ENCODE results near the gene PHACTR3. TPM values are rescaled to one million over a fixed set of nuclear protein-coding genes. Genes with fewer than 3 reads are reported as not detected.

PHACTR3 gene
- polyA plus RNA-seq, 2 of the 4 experiments (the other 2 are of a cell fraction) = not detected

GRCh38 chr20:59828125-59829053 lies 224.0 kb downstream of the PHACTR3 start:
- Histone ChIP-seq H3K9me3 (no peaks in the 10 kb centered on the region), H3K4me2 (no peak overlapping the region), H3K27ac (no peak overlapping the region), H3K4me1 (no peaks in the 10 kb centered on the region), H3K4me3 (no peak overlapping the region)
- CTCF ChIA-PET = interaction anchor here (1.0 to 1.3 kb wide), 3 partner anchors 22 to 45 kb away, joined by 3 read pairs; no protein-coding TSS in a partner anchor
- FAIRE-seq (no peak), DNase-seq (ENCODE audit: low read depth in 1 of 2, low spot score in 1 of 2) (no peak), ATAC-seq (no peak)
- POLR2A ChIA-PET = no interaction called here
- TF ChIP-seq USF2 (IDR thresholded peaks at IDR 0.05) (no peak), HOXB5 (CRISPR knock-in tag; IDR thresholded peaks at IDR 0.05) (no peak), MAFK (IDR thresholded peaks at IDR 0.05; ENCODE audit: partially characterized antibody) (no peak), HOXA7 (CRISPR knock-in tag; IDR thresholded peaks at IDR 0.05) (no peak)
- 39% methylated on average over 15 of the region's 15 CpGs for WGBS (ENCODE audit: missing lambda C conversion rate)

GRCh38 chr20:59829054-59829785 lies 224.9 kb downstream of the PHACTR3 start:
- no peaks in the 10 kb centered on the region for H3K9me3 ChIP-seq
- DNase-seq (ENCODE audit: low read depth in 1 of 2, low spot score in 1 of 2) = no peak
- H3K4me1 ChIP-seq = no peaks in the 10 kb centered on the region
- ATAC-seq = no peak; a peak in 1 of 6 replicates
- WGBS (ENCODE audit: missing lambda C conversion rate) = 7% methylated on average over 12 of the region's 19 CpGs
- no peak for TF ChIP-seq NPAS2 (CRISPR knock-in tag; IDR thresholded peaks at IDR 0.05; ENCODE audit: borderline replicate concordance)
- FAIRE-seq = no peak
- CTCF ChIA-PET = interaction anchor here (1.2 to 1.3 kb wide), 2 partner anchors 21 to 46 kb away, joined by 3 read pairs; no protein-coding TSS in a partner anchor
- no peak overlapping the region for H3K4me3 ChIP-seq
- POLR2A ChIA-PET = no interaction called here
- no peak overlapping the region for H3K4me2 ChIP-seq
- H3K27ac ChIP-seq = no peak overlapping the region

- no peaks in the 10 kb centered on the region for H3K4me1 ChIP-seq
- FAIRE-seq (no peak), DNase-seq (ENCODE audit: low read depth in 1 of 2, low spot score in 1 of 2) (no peak), ATAC-seq (no peak)
- H3K4me2 ChIP-seq = no peak overlapping the region
- TF ChIP-seq POLR2AphosphoS2 (conservative IDR thresholded peaks at IDR 0.05; ENCODE audit: low read length) (no peak), EHF (CRISPR knock-in tag; IDR thresholded peaks at IDR 0.05) (no peak), USF2 (IDR thresholded peaks at IDR 0.05) (no peak), ZFP36 (IDR thresholded peaks at IDR 0.05; ENCODE audit: borderline replicate concordance, partially characterized antibody) (peak; percentile 7)
- no peak overlapping the region; a peak in 1 of 6 replicates for H3K27ac ChIP-seq
- H3K9me3 ChIP-seq = no peaks in the 10 kb centered on the region
- WGBS (ENCODE audit: missing lambda C conversion rate) = 21% methylated on average over 12 of the region's 12 CpGs
- ChIA-PET POLR2A (no interaction called here), CTCF (interaction anchor here (1.3 to 1.7 kb wide), 3 partner anchors 18 to 30 kb away, joined by 3 to 4 read pairs (median 3); no protein-coding TSS in a partner anchor)
- H3K4me3 ChIP-seq = no peak overlapping the region
These were observed 225.7 kb downstream of the PHACTR3 start for GRCh38 chr20:59829786-59830664.

- ChIA-PET POLR2A (no interaction called here), CTCF (interaction anchor here (1.2 to 1.7 kb wide), 3 partner anchors 17 to 48 kb away, joined by 3 to 4 read pairs (median 3); no protein-coding TSS in a partner anchor)
- 25% methylated on average over 3 of the region's 6 CpGs for WGBS (ENCODE audit: missing lambda C conversion rate)
- Histone ChIP-seq H3K4me3 (no peak overlapping the region), H3K9me3 (no peaks in the 10 kb centered on the region), H3K4me2 (no peak overlapping the region), H3K27ac (no peak overlapping the region), H3K4me1 (no peaks in the 10 kb centered on the region)
- DNase-seq (ENCODE audit: low read depth in 1 of 2, low spot score in 1 of 2) (no peak), ATAC-seq (no peak), FAIRE-seq (no peak)
- no peak for TF ChIP-seq FOXS1 (CRISPR knock-in tag; IDR thresholded peaks at IDR 0.05)
- no peak for TF ChIP-seq E2F6 (IDR thresholded peaks at IDR 0.05; ENCODE audit: borderline replicate concordance, low read depth)
- no peak for TF ChIP-seq FOSL2 (IDR thresholded peaks at IDR 0.05)
- TF ChIP-seq FOSL2 (CRISPR knock-in tag; IDR thresholded peaks at IDR 0.05) = no peak
- TF ChIP-seq REST (IDR thresholded peaks at IDR 0.05) = no peak
- no peak for TF ChIP-seq EHMT2 (IDR thresholded peaks at IDR 0.05; ENCODE audit: low read depth)
- TF ChIP-seq NFE2L2 (conservative IDR thresholded peaks at IDR 0.05; ENCODE audit: low read length) = no peak
- no peak for TF ChIP-seq GATA3 (IDR thresholded peaks at IDR 0.05; ENCODE audit: borderline replicate concordance)
- TF ChIP-seq SREBF2 (IDR thresholded peaks at IDR 0.05) = no peak
- TF ChIP-seq POLR2A (IDR thresholded peaks at IDR 0.05; ENCODE audit: low read length) = no peak
- TF ChIP-seq TFCP2L1 (CRISPR knock-in tag; IDR thresholded peaks at IDR 0.05) = no peak
- no peak for TF ChIP-seq NR3C1 (IDR thresholded peaks at IDR 0.05)
These were observed 226.3 kb downstream of the PHACTR3 start for GRCh38 chr20:59830665-59831023.

Data from A549 (cell line).